SK-N-SH (cell line): ENCODE measurements around the gene PABPN1L. TPM values are rescaled to one million over a fixed set of nuclear protein-coding genes. Genes with fewer than 3 reads are reported as not detected.

ENCODE experiments used
- CTCF ChIA-PET: fragments of 300-600, 350-600 bp; formaldehyde crosslinking; extraction: SDS; loops from one replicate; lab custom pipeline; 2021; lab: Yijun Ruan, JAX
- POLR2A ChIA-PET: fragments of 350-600 bp; sonication (Branson Sonifier 250); formaldehyde crosslinking; extraction: SDS; loops from one replicate; lab custom pipeline; 2020; ENCODE audit warnings: antibody characterized with exemption, inconsistent platforms; lab: Yijun Ruan, JAX
- DNase-seq: peaks from one replicate; pipeline ENCODE4 v3.0.0; 2012
- H2AFZ ChIP-seq: fragments of 200-600 bp; sonication (generic); 2 replicates; pipeline ENCODE4 v1.8.1; 2016; ENCODE audit warnings: antibody characterized with exemption, mild to moderate bottlenecking, low read depth
- H3F3A ChIP-seq: fragments of 200-600 bp; sonication (generic); replicated peaks from 2 replicates; pipeline ENCODE3; 2016; ENCODE audit warnings: antibody characterized with exemption, mild to moderate bottlenecking; ENCODE audit not compliant: insufficient read depth
- H3K27ac ChIP-seq, 2 experiments: fragments of 200-500 bp in 1 of 2; fragments of 200-600 bp in 1 of 2; sonication (Bioruptor generic) in 1 of 2; sonication (generic), shearing (Covaris generic) in 1 of 2; 2 replicates each; pipeline versions ENCODE4 v1.5.1 to v1.6.1; 2014 to 2016; ENCODE audit warnings: low read depth in 2 of 2, inconsistent platforms in 1 of 2, low read length in 1 of 2, mild to moderate bottlenecking in 1 of 2, mixed read lengths in 1 of 2
- H3K27me3 ChIP-seq: fragments of 200-600 bp; sonication (generic), shearing (Covaris generic); 2 replicates; pipeline ENCODE4 v1.6.1; 2016; ENCODE audit warnings: mixed run types; ENCODE audit not compliant: insufficient read depth
- H3K36me3 ChIP-seq, 2 experiments: fragments of 200-500 bp in 1 of 2; fragments of 200-600 bp in 1 of 2; sonication (Bioruptor generic) in 1 of 2; sonication (generic) in 1 of 2; replicated peaks in 1 of 2; 2 replicates each; pipeline versions ENCODE3 to v1.5.1; 2014 to 2016; ENCODE audit warnings: low read length in 1 of 2, mild to moderate bottlenecking in 1 of 2; ENCODE audit not compliant: insufficient read depth in 2 of 2, control insufficient read depth in 1 of 2
- H3K4me1 ChIP-seq, 2 experiments: fragments of 200-500 bp in 1 of 2; fragments of 200-600 bp in 1 of 2; sonication (Bioruptor generic) in 1 of 2; sonication (generic), shearing (Covaris generic) in 1 of 2; 2 replicates each; pipeline versions ENCODE4 v1.5.1 to v1.6.1; 2014 to 2016; ENCODE audit warnings: low read depth in 1 of 2, low read length in 1 of 2, mixed run types in 1 of 2; ENCODE audit not compliant: insufficient read depth in 2 of 2, control insufficient read depth in 1 of 2
- H3K4me2 ChIP-seq: fragments of 200-600 bp; sonication (generic), shearing (Covaris generic); 2 replicates; pipeline ENCODE4 v1.6.1; 2017; ENCODE audit warnings: mixed run types
- H3K4me3 ChIP-seq, 2 experiments: fragments of 200-500 bp in 1 of 2; fragments of 200-600 bp in 1 of 2; sonication (Bioruptor generic) in 1 of 2; sonication (generic), shearing (Covaris generic) in 1 of 2; 2 replicates each; pipeline versions ENCODE4 v1.5.1 to v1.8.1; 2014 to 2016; ENCODE audit warnings: low read depth in 2 of 2, inconsistent platforms in 1 of 2, low read length in 1 of 2, mild to moderate bottlenecking in 1 of 2, mixed read lengths in 1 of 2, moderate library complexity in 1 of 2
- H3K79me2 ChIP-seq: fragments of 200-600 bp; sonication (generic); 2 replicates; pipeline ENCODE4 v1.8.1; 2017; ENCODE audit warnings: mild to moderate bottlenecking; ENCODE audit not compliant: insufficient read depth
- H3K9ac ChIP-seq: fragments of 200-600 bp; sonication (generic); 2 replicates; pipeline ENCODE4 v1.6.1; 2017; ENCODE audit warnings: mixed run types
- H3K9me2 ChIP-seq: fragments of 200-600 bp; sonication (generic); 2 replicates; pipeline ENCODE4 v1.6.1; 2017; ENCODE audit warnings: mixed run types
- H3K9me3 ChIP-seq: fragments of 200-600 bp; sonication (generic); 2 replicates; pipeline ENCODE4 v1.6.1; 2017; ENCODE audit warnings: mixed run types, mild to moderate bottlenecking, moderate library complexity
- H4K20me1 ChIP-seq: fragments of 200-600 bp; sonication (generic); 2 replicates; pipeline ENCODE4 v1.6.1; 2017; ENCODE audit warnings: mild to moderate bottlenecking, mixed run types; ENCODE audit not compliant: insufficient read depth
- CTCF ChIP-seq: fragments of 200-600 bp; sonication (generic); IDR thresholded peaks from 2 replicates; pipeline ENCODE4 v1.6.1; 2017; ENCODE audit warnings: antibody characterized with exemption, mild to moderate bottlenecking, moderate library complexity
- ELF1 ChIP-seq: IDR thresholded peaks from 2 replicates; pipeline ENCODE4 v1.4.0; 2012
- EP300 ChIP-seq, 2 experiments: IDR thresholded peaks; 2 replicates each; pipeline versions ENCODE4 v1.4.0 to v1.6.1; 2012; ENCODE audit warnings: borderline replicate concordance in 1 of 2, low read depth in 1 of 2, low read length in 1 of 2
- EZH2phosphoT487 ChIP-seq: fragments of 200-600 bp; sonication (generic); IDR thresholded peaks from 2 replicates; pipeline ENCODE4 v1.6.1; 2017; ENCODE audit warnings: low read depth, mixed run types, mild to moderate bottlenecking, antibody characterized with exemption, moderate library complexity, borderline replicate concordance
- FOSL2 ChIP-seq: IDR thresholded peaks from 2 replicates; pipeline ENCODE4 v1.4.0; 2012; ENCODE audit warnings: low read depth, mild to moderate bottlenecking, moderate library complexity, borderline replicate concordance
- FOXJ3 ChIP-seq: sonication (generic); formaldehyde crosslinking; IDR thresholded peaks from 2 replicates; pipeline ENCODE4 v1.5.1; 2020; ENCODE audit warnings: mild to moderate bottlenecking, missing genetic modification reagents
- FOXM1 ChIP-seq: IDR thresholded peaks from 2 replicates; pipeline ENCODE4 v1.4.0; 2012; ENCODE audit warnings: low read depth, mild to moderate bottlenecking
- GABPA ChIP-seq: IDR thresholded peaks from 2 replicates; pipeline ENCODE4 v1.4.0; 2012; ENCODE audit warnings: low read depth, mild to moderate bottlenecking
- GATA2 ChIP-seq: sonication (generic); formaldehyde crosslinking; IDR thresholded peaks from 2 replicates; pipeline ENCODE4 v1.5.0; 2020; ENCODE audit warnings: mild to moderate bottlenecking, missing genetic modification reagents
- JUND ChIP-seq: IDR thresholded peaks from 2 replicates; pipeline ENCODE4 v1.4.0; 2012
- MXI1 ChIP-seq: IDR thresholded peaks from 2 replicates; pipeline ENCODE4 v1.6.1; 2012; ENCODE audit warnings: mild to moderate bottlenecking, low read depth, low read length, improper control_type of control experiment
- NFIC ChIP-seq: IDR thresholded peaks from 2 replicates; pipeline ENCODE4 v1.4.0; 2012; ENCODE audit warnings: borderline replicate concordance
- NRF1 ChIP-seq: IDR thresholded peaks from 2 replicates; pipeline ENCODE4 v1.6.1; 2012; ENCODE audit warnings: low read depth, mild to moderate bottlenecking, low read length
- PBX3 ChIP-seq: IDR thresholded peaks from 2 replicates; pipeline ENCODE4; 2012
- POLR2AphosphoS5 ChIP-seq: IDR thresholded peaks from 2 replicates; pipeline ENCODE4 v1.6.1; 2012; ENCODE audit warnings: low read depth, low read length
- RFX5 ChIP-seq: IDR thresholded peaks from 2 replicates; pipeline ENCODE4 v1.6.1; 2012; ENCODE audit warnings: mild to moderate bottlenecking, improper control_type of control experiment, low read length
- SIN3A ChIP-seq: IDR thresholded peaks from 2 replicates; pipeline ENCODE4 v1.6.1; 2012; ENCODE audit warnings: low read depth, mild to moderate bottlenecking, low read length, moderate library complexity, borderline replicate concordance
- SMC3 ChIP-seq: IDR thresholded peaks from 2 replicates; pipeline ENCODE4 v1.6.1; 2012; ENCODE audit warnings: low read depth, low read length, improper control_type of control experiment
- TAF1 ChIP-seq: IDR thresholded peaks from 2 replicates; pipeline ENCODE4 v1.6.1; 2012; ENCODE audit warnings: low read depth, mild to moderate bottlenecking, low read length, moderate library complexity, borderline replicate concordance
- TEAD4 ChIP-seq: IDR thresholded peaks from 2 replicates; pipeline ENCODE4 v1.4.0; 2012; ENCODE audit warnings: mild to moderate bottlenecking, borderline replicate concordance; ENCODE audit not compliant: insufficient read depth
- ZBTB33 ChIP-seq: IDR thresholded peaks from 2 replicates; pipeline ENCODE4 v1.4.0; 2012; ENCODE audit warnings: low read depth, borderline replicate concordance
- WGBS: methylation state at CpG from one replicate; pipeline ENCODE4 v1.1.6; 2017; ENCODE audit warnings: low lambda C conversion rate; 5-methylcytosine and 5-hydroxymethylcytosine counted together
- polyA plus RNA-seq, 3 experiments: library from polyadenylated mRNA; depleted of rRNA; stranded (reverse); fragments of >200 nt; gene quantifications; 2 replicates each; pipeline ENCODE4 v1.2.3, GENCODE V29; 2012

Gene PABPN1L
- polyA plus RNA-seq, 1 of the 3 experiments (the other 2 are of a cell fraction) = not detected

DNA sequence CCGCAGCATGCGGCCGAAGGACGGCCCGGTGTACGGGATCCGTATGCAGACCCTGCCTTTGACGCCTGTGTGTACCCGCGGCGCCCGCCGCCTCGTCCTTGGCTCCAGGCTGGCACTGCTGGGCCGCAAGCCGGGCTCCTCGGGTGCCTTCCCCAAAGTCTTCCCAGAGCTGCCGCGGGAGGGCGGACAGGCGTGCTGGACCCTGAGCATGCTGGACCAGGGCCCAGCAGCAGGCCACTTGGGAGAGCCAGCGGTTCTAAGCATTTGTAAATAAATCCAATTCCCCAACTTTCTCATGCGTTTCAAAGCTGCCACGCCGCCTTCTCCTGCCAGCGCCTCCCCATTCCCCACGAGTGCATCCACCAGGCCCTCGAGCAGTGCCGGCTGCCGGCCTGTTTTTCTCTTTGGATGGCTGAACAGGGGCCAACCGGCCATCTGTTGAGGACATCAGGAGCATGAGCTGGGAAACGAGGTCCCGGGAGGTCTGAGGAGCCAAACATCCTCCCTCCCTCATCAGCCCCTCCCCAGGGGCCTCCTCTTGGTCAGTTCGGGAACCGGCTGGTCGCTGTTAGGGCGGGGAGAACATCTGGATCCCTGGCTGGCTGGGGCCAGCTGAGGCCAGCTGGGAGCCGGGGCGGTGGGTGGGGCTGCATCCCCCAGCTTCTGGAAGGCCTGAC, 20.5 kb upstream of the PABPN1L start:
- no peaks in the 10 kb centered on the region; a peak in 1 of 4 replicates for H3K4me1 ChIP-seq
- H3K79me2 ChIP-seq = no peaks in the 10 kb centered on the region
- no peak overlapping the region for H3K9ac ChIP-seq
- DNase-seq = no peak
- no peak overlapping the region for H3K27ac ChIP-seq
- no peaks in the 10 kb centered on the region for H4K20me1 ChIP-seq
- no peaks in the 10 kb centered on the region for H3K9me3 ChIP-seq
- H3K27me3 ChIP-seq = peaks cover 35% of the 10 kb centered on the region
- ChIA-PET CTCF (interaction anchor here (0.6 to 1.2 kb wide), 4 partner anchors 21 to 329 kb away, joined by 3 read pairs; no protein-coding TSS in a partner anchor), POLR2A (no interaction called here)
- no peak overlapping the region for H3K4me3 ChIP-seq
- no peaks in the 10 kb centered on the region for H3K9me2 ChIP-seq
- no peak overlapping the region for H3K4me2 ChIP-seq
- no peaks in the 10 kb centered on the region for H3K36me3 ChIP-seq
- no peak overlapping the region for H2AFZ ChIP-seq
- H3F3A ChIP-seq = no peaks in the 10 kb centered on the region
- TF ChIP-seq CTCF = no peak
- no peak for TF ChIP-seq POLR2AphosphoS5
- TF ChIP-seq RFX5 = no peak
- no peak for TF ChIP-seq MXI1
- TF ChIP-seq TEAD4 = no peak
- TF ChIP-seq NFIC = no peak
- TF ChIP-seq EP300 (IDR thresholded peaks at IDR 0.05; ENCODE audit: borderline replicate concordance in 1 of 2, low read depth in 1 of 2, low read length in 1 of 2) = no peak
- TF ChIP-seq GABPA = no peak
- TF ChIP-seq, all 33 proteins: peak for 0
- 87% methylated on average over 20 of the region's 39 CpGs for WGBS

DNA sequence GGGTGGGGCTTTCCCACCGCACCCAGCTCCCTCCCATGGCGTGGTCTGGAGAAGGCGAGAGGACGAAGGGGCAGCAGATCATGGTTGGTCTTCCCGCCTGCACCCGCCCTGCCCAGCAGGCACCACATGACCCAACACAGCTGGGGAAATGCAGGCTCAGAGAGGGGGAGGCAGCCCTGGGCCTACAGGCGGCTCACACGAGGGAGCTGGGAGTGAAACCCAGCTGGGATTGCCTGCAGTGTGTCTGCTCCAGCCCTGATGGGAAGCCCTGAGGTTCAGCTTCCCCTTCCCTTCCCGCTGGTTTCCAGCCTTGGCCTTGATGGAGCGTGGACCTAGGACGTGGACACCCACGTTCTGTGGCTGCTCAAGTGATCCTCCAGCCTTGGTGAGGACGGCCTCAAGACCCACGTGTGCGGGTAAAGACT, 20.0 kb upstream of the PABPN1L start:
- no peaks in the 10 kb centered on the region for H4K20me1 ChIP-seq
- H3K79me2 ChIP-seq = no peaks in the 10 kb centered on the region
- no peaks in the 10 kb centered on the region for H3K9me2 ChIP-seq
- 60% methylated on average over 1 of the region's 15 CpGs for WGBS
- no peak overlapping the region for H3K9ac ChIP-seq
- peaks cover 35% of the 10 kb centered on the region for H3K27me3 ChIP-seq
- no peaks in the 10 kb centered on the region; a peak in 2 of 4 replicates for H3K4me1 ChIP-seq
- no peaks in the 10 kb centered on the region for H3F3A ChIP-seq
- no peak for DNase-seq
- no peak overlapping the region for H3K4me2 ChIP-seq
- no peaks in the 10 kb centered on the region for H3K36me3 ChIP-seq
- H3K27ac ChIP-seq = no peak overlapping the region
- no peak overlapping the region for H2AFZ ChIP-seq
- CTCF ChIA-PET = interaction anchor here (0.6 to 1.2 kb wide), 4 partner anchors 22 to 330 kb away, joined by 3 read pairs; no protein-coding TSS in a partner anchor
- POLR2A ChIA-PET = no interaction called here
- H3K4me3 ChIP-seq = no peak overlapping the region
- no peaks in the 10 kb centered on the region for H3K9me3 ChIP-seq
- TF ChIP-seq PBX3 (no peak), MXI1 (no peak), NRF1 (no peak), SMC3 (no peak), TAF1 (no peak), FOXJ3 (CRISPR knock-in tag) (no peak), FOSL2 (no peak), ZBTB33 (no peak), GATA2 (CRISPR knock-in tag) (no peak), POLR2AphosphoS5 (no peak), ELF1 (no peak), CTCF (no peak), FOXM1 (no peak), JUND (no peak), EZH2phosphoT487 (no peak), SIN3A (no peak)
